Progenitor cell of endocrine pancreas (in vitro differentiated cells): ENCODE results near the gene ANP32A. TPM values are rescaled to one million over a fixed set of nuclear protein-coding genes. Genes with fewer than 3 reads are reported as not detected.
A peak's percentile ranks its signal among the peaks of the same experiment; 100 is the strongest.

Experiments used
- DNase-seq: peaks from one replicate; pipeline ENCODE4 v3.0.0; 2021; ENCODE audit warnings: low spot score; ENCODE audit not compliant: unreplicated experiment
- H3K27ac Mint-ChIP-seq: 2 replicates; pipeline ENCODE4 v1.8.0; 2021; ENCODE audit warnings: mild to moderate bottlenecking, moderate library complexity, mixed read lengths
- H3K27me3 Mint-ChIP-seq: 2 replicates; pipeline ENCODE4 v1.8.0; 2021; ENCODE audit warnings: mixed read lengths
- H3K36me3 Mint-ChIP-seq: 2 replicates; pipeline ENCODE4 v1.8.0; 2022; ENCODE audit warnings: mixed read lengths; ENCODE audit not compliant: insufficient read depth
- H3K4me1 Mint-ChIP-seq: 2 replicates; pipeline ENCODE4 v1.8.0; 2021; ENCODE audit warnings: low read depth, mixed read lengths
- H3K4me3 Mint-ChIP-seq: 2 replicates; pipeline ENCODE4 v1.8.0; 2021; ENCODE audit warnings: low read depth, mild to moderate bottlenecking, moderate library complexity, mixed read lengths
- H3K9me3 Mint-ChIP-seq: 2 replicates; pipeline ENCODE4 v1.8.0; 2021; ENCODE audit warnings: low read depth, mixed read lengths
- total RNA-seq: library from RNA; stranded (reverse); gene quantifications from 2 replicates; pipeline ENCODE4 v1.2.1, GENCODE V29; 2021
- TF ChIP-seq, protein P1 (sequence below): fragments of 200-600 bp; sonication (generic); IDR thresholded peaks from one replicate; pipeline ENCODE4 v1.5.0; 2021; ENCODE audit warnings: antibody characterized with exemption, mild to moderate bottlenecking; ENCODE audit not compliant: unreplicated experiment

ANP32A gene
- total RNA-seq, 1 donor from 2014 or later, result 279 TPM

DNA sequence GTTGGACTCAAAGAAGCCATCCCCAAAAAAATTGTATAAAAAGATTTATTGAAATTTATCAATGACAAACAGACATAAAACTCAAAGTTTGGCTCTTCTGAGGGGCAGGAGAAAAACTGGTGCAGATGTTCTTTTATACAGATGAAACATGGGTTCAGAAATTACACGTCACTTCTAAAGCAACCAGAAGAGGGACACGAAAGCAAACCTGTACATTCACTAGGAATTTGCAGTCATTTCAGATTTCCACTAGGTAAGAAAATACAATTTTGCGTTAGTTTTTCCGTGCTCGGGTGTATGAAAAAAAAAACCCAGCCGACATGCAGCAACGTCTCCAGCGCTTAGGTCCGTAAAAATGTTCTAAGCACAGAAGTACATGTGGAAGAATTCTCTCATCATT is 41.8 kb downstream of the ANP32A start:
- Mint-ChIP-seq H3K27ac (no peak overlapping the region), H3K27me3 (no peaks in the 10 kb centered on the region), H3K4me1 (no peaks in the 10 kb centered on the region), H3K9me3 (peaks cover 2% of the 10 kb centered on the region), H3K36me3 (peaks cover 44% of the 10 kb centered on the region), H3K4me3 (no peak overlapping the region)
- TF ChIP-seq, protein P1, sequence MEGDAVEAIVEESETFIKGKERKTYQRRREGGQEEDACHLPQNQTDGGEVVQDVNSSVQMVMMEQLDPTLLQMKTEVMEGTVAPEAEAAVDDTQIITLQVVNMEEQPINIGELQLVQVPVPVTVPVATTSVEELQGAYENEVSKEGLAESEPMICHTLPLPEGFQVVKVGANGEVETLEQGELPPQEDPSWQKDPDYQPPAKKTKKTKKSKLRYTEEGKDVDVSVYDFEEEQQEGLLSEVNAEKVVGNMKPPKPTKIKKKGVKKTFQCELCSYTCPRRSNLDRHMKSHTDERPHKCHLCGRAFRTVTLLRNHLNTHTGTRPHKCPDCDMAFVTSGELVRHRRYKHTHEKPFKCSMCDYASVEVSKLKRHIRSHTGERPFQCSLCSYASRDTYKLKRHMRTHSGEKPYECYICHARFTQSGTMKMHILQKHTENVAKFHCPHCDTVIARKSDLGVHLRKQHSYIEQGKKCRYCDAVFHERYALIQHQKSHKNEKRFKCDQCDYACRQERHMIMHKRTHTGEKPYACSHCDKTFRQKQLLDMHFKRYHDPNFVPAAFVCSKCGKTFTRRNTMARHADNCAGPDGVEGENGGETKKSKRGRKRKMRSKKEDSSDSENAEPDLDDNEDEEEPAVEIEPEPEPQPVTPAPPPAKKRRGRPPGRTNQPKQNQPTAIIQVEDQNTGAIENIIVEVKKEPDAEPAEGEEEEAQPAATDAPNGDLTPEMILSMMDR, result peak; percentile 21
- DNase-seq, result no peak

GRCh38 chr15:68776477-68777270 is 44.0 kb downstream of the ANP32A start:
- Mint-ChIP-seq H3K9me3 (peaks cover 2% of the 10 kb centered on the region), H3K27me3 (peaks cover 5% of the 10 kb centered on the region), H3K36me3 (peaks cover 25% of the 10 kb centered on the region), H3K27ac (peak overlapping the region; percentile 82), H3K4me1 (no peaks in the 10 kb centered on the region), H3K4me3 (no peak overlapping the region)
- TF ChIP-seq, protein P1, result no peak
- DNase-seq, result no peak

DNA sequence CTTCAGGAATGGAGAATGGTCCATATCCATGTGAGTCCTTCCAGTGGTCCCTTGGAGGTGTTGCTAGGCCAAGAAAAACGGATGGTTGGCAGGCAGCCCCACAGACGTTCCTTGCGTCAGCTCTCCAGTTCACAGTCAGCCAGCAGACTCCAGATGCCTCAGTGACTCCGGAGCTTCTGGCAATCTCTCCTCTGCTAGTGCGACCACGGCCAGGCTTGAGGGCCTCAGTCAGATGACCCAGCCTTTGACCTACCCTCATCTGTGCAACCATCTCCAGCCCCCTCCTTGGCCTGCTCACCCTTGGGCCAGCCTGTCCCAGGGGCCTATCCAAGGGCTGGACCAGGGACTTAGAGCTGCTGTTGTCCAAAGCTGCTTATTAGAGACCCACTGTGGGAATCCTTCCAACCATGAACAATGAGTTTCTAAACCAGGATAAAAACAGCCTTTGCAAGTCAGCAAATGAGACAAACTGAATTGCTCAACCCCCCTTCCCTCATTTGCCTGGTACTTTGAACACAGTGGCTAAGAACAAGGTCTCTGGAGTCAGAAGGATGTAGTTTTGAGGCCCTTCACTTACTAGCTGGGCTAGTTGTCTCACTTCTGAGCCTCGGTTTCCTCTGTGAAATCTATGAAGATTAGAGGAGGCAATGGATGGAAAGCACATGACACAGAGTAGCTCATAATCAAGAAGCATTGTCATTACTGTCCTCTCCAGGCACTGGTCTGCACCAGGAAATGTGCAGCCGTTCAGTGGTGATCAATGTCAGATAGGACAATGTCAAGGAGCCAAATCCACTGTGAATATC is 44.8 kb downstream of the ANP32A start:
- H3K27ac Mint-ChIP-seq, result peak overlapping the region; percentile 35
- DNase-seq, result no peak
- no peaks in the 10 kb centered on the region for H3K4me1 Mint-ChIP-seq

DNA sequence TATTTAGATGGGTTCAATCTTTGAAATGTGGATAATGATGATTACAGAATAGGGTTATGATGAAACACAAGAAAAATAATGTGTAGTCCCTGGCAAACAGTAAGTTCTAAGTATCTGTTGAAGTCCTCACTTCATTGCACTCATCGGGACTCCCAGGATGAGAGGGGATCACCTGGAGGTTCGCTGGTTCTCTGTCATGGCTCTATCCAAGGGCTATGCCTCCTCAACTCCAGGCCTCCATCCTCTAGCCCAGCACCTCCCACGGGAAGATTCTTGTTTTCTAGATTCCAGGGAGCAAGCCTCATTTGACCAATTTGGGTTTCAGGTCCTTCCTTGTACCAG is 45.5 kb downstream of the ANP32A start:
- TF ChIP-seq, protein P1, result no peak
- H3K27me3 Mint-ChIP-seq, result peaks cover 5% of the 10 kb centered on the region
- peaks cover 2% of the 10 kb centered on the region for H3K9me3 Mint-ChIP-seq
- no peaks in the 10 kb centered on the region for H3K4me1 Mint-ChIP-seq
- no peak overlapping the region for H3K27ac Mint-ChIP-seq
- no peak for DNase-seq
- no peak overlapping the region for H3K4me3 Mint-ChIP-seq
- H3K36me3 Mint-ChIP-seq, result peaks cover 22% of the 10 kb centered on the region

More for the DNA sequence above, 44.8 kb downstream of the ANP32A start:
- Mint-ChIP-seq H3K9me3 (peaks cover 2% of the 10 kb centered on the region), H3K36me3 (peaks cover 25% of the 10 kb centered on the region), H3K4me3 (no peak overlapping the region), H3K27me3 (peaks cover 5% of the 10 kb centered on the region)
- TF ChIP-seq, protein P1, result no peak

DNA sequence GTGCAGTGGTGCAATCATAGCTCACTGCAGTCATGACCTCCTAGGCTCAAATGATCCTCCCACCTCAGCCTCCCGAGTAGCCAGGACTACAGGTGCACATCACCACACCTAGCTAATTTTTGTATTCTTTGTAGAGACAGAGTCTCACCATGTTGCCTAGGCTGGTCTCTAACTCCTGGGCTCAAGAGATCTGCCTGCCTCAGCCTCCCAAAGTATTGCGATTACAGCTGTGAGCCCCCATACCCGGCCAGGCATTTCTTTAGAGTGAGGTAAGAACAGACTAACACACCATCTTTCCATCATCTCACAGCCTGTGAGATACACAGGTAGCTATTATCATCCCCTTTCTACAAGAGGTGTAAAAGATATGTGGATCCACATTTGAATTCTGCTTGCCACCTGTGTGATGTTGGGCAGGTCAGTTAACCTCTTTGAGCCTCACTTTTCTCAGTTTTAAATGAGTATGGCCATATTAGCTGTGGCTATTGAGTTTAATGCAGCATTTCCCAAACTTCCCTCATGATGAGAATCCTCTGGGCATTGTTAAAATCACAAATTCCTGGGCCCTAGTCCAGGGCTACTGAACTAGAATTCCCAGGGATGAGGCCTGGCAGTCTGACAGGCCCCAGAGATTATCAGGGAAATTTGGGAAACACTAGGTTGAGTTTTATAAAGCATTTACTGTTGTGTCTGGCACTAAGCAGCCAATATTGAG is 46.0 kb downstream of the ANP32A start:
- Mint-ChIP-seq H3K27ac (no peak overlapping the region), H3K9me3 (peaks cover 2% of the 10 kb centered on the region), H3K36me3 (peaks cover 18% of the 10 kb centered on the region), H3K27me3 (peaks cover 5% of the 10 kb centered on the region), H3K4me3 (no peak overlapping the region), H3K4me1 (no peaks in the 10 kb centered on the region)
- no peak for DNase-seq
- TF ChIP-seq, protein P1, result no peak
